ENCODE results near the gene C1QTNF3. TPM values are rescaled to one million over a fixed set of nuclear protein-coding genes. Genes with fewer than 3 reads are reported as not detected.

Gene C1QTNF3
- total and polyA plus RNA-seq, 2 of the 8 experiments (the other 6 are each of a cell fraction or from before 2014, with no cell fraction given) = 1.0 to 1.2 TPM

DNA sequence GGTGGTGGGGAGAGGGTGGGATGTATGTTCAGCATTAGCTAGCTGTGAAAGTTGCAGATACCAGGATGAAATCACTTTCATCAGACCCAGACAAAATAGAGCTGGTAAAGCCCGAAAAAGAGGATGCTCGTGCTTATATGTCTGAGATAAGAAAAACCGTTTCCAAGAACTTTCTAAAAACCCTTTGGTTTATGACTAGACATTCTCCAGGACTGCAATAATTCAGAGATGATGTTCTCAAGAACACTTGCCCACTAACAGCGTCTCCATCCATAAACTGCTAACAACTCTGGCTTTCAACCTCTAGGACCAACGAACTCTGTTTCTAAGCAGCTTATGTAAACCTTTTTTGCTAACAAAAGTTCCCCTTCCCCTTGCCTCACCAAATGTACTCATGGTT, 26.8 kb downstream of the C1QTNF3 start:
- no peak overlapping the region for H2BK20ac ChIP-seq (ENCODE audit: low read length)
- no peaks in the 10 kb centered on the region for H3K27me3 ChIP-seq (replicated peaks in 1 of 4; ENCODE audit: control insufficient read depth in 3 of 4, extremely low read depth in 1 of 4, insufficient read depth in 3 of 4, low read length in 3 of 4)
- H3K23me2 ChIP-seq (ENCODE audit: low read depth, low read length) = no peaks in the 10 kb centered on the region
- H2BK15ac ChIP-seq (ENCODE audit: low read length) = no peak overlapping the region
- FAIRE-seq (no peak), DNase-seq (ENCODE audit: low read depth in 1 of 2, low spot score in 2 of 2) (no peak)
- H3K23ac ChIP-seq (ENCODE audit: insufficient read length) = no peak overlapping the region
- no peak overlapping the region for H3K9ac ChIP-seq (replicated peaks in 1 of 4; ENCODE audit: extremely low read depth in 1 of 4, low read depth in 3 of 4, low read length in 3 of 4)
- POLR2A ChIA-PET (ENCODE audit: partially characterized antibody) = interaction anchor here (3.0 kb wide), 1 partner anchor 8 kb away, joined by 14 read pairs; the partner anchor contains the start of gene AMACR
- no peak overlapping the region for H4K91ac ChIP-seq (replicated peaks; ENCODE audit: insufficient read length, low read length)
- no peak overlapping the region for H2BK5ac ChIP-seq (ENCODE audit: low read depth, low read length)
- no peak overlapping the region for H2BK120ac ChIP-seq (replicated peaks; ENCODE audit: low read depth, low read length)
- no peak overlapping the region for H2BK12ac ChIP-seq (ENCODE audit: low read depth, low read length)
- no peak overlapping the region for H2AK5ac ChIP-seq (ENCODE audit: low read depth, low read length)
- no peaks in the 10 kb centered on the region for H3K4me1 ChIP-seq (replicated peaks in 1 of 4; ENCODE audit: control insufficient read depth in 3 of 4, insufficient read depth in 4 of 4, low read length in 3 of 4)
- no peak overlapping the region for H3K27ac ChIP-seq (ENCODE audit: low read depth, low read length)
- no peak overlapping the region for H4K5ac ChIP-seq (ENCODE audit: insufficient read length, low read depth, low read length)
- no peaks in the 10 kb centered on the region for H4K20me1 ChIP-seq (replicated peaks in 1 of 2; ENCODE audit: control insufficient read depth in 1 of 2, insufficient read depth in 2 of 2, low read length in 2 of 2)
- no peak overlapping the region for H2AFZ ChIP-seq (ENCODE audit: low read length)
- H3K4ac ChIP-seq (replicated peaks; ENCODE audit: insufficient read length, low read depth, low read length) = no peak overlapping the region
- no peak overlapping the region for H3K18ac ChIP-seq (ENCODE audit: extremely low read depth, low read length)
- 80% methylated on average over 5 of the region's 5 CpGs; no CpG with 5 or more reads in 1 of the 2 experiments for WGBS, 2 experiments (ENCODE audit: extremely low coverage in 1 of 2, insufficient coverage in 1 of 2, insufficient read length in 1 of 2, insufficient replicate concordance in 2 of 2, low coverage in 1 of 2, low lambda C conversion rate in 2 of 2, missing lambda C conversion rate in 1 of 2)
- no peak overlapping the region for H3K56ac ChIP-seq (replicated peaks; ENCODE audit: insufficient read length, low read depth, low read length)
- H3K79me1 ChIP-seq (ENCODE audit: low read depth, low read length) = no peaks in the 10 kb centered on the region
- no peaks in the 10 kb centered on the region for H3K36me3 ChIP-seq (ENCODE audit: control insufficient read depth in 2 of 4, insufficient read depth in 4 of 4, low read length in 3 of 4)
- no peak overlapping the region for H3K4me3 ChIP-seq (ENCODE audit: extremely low read depth in 1 of 4, insufficient read depth in 2 of 4, low read depth in 3 of 4, low read length in 4 of 4)
- H3K9me3 ChIP-seq (ENCODE audit: insufficient read depth in 2 of 2, low read depth in 1 of 2, low read length in 1 of 2) = no peaks in the 10 kb centered on the region
- no peak overlapping the region for H3K4me2 ChIP-seq (ENCODE audit: insufficient read depth in 1 of 2, low read depth in 2 of 2, low read length in 2 of 2)
- no peak overlapping the region for H4K8ac ChIP-seq (ENCODE audit: extremely low read depth, insufficient read depth, low read length)
- H3K14ac ChIP-seq (ENCODE audit: insufficient read length) = no peak overlapping the region
- H3K79me2 ChIP-seq (ENCODE audit: control insufficient read depth in 1 of 2, insufficient read depth in 2 of 2, low read length in 2 of 2) = no peaks in the 10 kb centered on the region
- CTCF ChIA-PET (ENCODE audit: partially characterized antibody) = interaction anchor here (1.0 to 1.3 kb wide), 2 partner anchors 15 to 47 kb away, joined by 3 to 4 read pairs; no protein-coding TSS in a partner anchor
- TF ChIP-seq RFX5 (IDR thresholded peaks at IDR 0.05; ENCODE audit: borderline replicate concordance, low read depth, low read length) (no peak), KDM4A (IDR thresholded peaks at IDR 0.05; ENCODE audit: low read depth, low read length, severe bottlenecking) (no peak), ZNF274 (IDR thresholded peaks at IDR 0.05; ENCODE audit: borderline replicate concordance, extremely low read depth, low read length) (no peak), TAF1 (IDR thresholded peaks at IDR 0.05; ENCODE audit: low read depth, low read length) (no peak), SAP30 (IDR thresholded peaks at IDR 0.05; ENCODE audit: insufficient read depth, insufficient replicate concordance, low read length) (no peak), NANOG (IDR thresholded peaks at IDR 0.05; ENCODE audit: insufficient read depth, low read depth, low read length, poor library complexity, severe bottlenecking) (no peak), SIRT6 (IDR thresholded peaks at IDR 0.05; ENCODE audit: low read length) (no peak), TCF12 (IDR thresholded peaks at IDR 0.05; ENCODE audit: low read depth, low read length) (no peak)
- TF ChIP-seq, protein P1, sequence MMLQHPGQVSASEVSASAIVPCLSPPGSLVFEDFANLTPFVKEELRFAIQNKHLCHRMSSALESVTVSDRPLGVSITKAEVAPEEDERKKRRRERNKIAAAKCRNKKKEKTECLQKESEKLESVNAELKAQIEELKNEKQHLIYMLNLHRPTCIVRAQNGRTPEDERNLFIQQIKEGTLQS (IDR thresholded peaks at IDR 0.05; ENCODE audit: insufficient read depth, low read depth, low read length) = no peak
- TF ChIP-seq, protein P2, sequence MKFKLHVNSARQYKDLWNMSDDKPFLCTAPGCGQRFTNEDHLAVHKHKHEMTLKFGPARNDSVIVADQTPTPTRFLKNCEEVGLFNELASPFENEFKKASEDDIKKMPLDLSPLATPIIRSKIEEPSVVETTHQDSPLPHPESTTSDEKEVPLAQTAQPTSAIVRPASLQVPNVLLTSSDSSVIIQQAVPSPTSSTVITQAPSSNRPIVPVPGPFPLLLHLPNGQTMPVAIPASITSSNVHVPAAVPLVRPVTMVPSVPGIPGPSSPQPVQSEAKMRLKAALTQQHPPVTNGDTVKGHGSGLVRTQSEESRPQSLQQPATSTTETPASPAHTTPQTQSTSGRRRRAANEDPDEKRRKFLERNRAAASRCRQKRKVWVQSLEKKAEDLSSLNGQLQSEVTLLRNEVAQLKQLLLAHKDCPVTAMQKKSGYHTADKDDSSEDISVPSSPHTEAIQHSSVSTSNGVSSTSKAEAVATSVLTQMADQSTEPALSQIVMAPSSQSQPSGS (IDR thresholded peaks at IDR 0.05; ENCODE audit: low read length) = no peak
- TF ChIP-seq, protein P3, sequence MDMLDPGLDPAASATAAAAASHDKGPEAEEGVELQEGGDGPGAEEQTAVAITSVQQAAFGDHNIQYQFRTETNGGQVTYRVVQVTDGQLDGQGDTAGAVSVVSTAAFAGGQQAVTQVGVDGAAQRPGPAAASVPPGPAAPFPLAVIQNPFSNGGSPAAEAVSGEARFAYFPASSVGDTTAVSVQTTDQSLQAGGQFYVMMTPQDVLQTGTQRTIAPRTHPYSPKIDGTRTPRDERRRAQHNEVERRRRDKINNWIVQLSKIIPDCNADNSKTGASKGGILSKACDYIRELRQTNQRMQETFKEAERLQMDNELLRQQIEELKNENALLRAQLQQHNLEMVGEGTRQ (IDR thresholded peaks at IDR 0.05; ENCODE audit: low read length) = no peak
